Middle frontal gyrus (tissue), 1 donor: Measurements from ENCODE around the gene PLA2G2C.

ENCODE experiments used
- DNase-seq: peaks from one replicate; pipeline ENCODE4 v3.0.0-alpha.2; 2015; ENCODE audit warnings: low spot score; ENCODE audit errors: extremely low spot score

The PLA2G2C gene

DNA sequence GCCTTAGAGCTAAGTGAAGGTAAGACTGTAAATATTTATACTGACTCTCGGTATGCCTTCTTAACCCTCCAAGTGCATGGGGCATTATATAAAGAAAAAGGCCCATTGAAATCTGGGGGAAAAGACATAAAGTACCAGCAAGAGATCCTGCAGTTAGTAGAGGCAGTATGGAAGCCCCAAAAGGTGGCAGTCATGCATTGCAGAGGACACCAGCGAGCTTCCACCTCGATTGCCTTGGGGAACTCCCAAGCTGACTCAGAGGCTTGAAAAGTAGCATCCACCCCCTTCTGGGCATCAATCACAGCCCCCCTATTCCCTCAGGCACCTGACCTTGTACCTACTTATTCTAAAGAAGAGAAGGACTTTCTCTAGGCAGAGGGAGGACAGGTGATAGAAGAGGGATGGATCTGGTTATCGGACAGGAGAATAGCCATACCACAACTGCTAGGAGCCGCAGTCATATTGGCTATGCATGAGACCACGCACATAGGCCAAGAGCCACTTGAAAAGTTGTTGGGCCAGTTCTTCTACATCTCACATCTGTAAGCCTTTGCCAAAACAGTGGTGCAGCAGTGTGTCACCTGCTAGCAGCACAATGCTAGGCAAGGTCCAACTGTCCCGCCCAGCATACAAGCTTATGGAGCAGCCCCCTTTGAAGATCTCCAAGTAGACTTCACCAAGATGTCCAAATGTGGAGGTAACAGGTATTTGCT lies 27.8 kb downstream of the PLA2G2C start:
- DNase-seq: no peak

GRCh38 chr1:20154301-20154831 lies 32.0 kb downstream of the PLA2G2C start:
- no peak for DNase-seq

DNA sequence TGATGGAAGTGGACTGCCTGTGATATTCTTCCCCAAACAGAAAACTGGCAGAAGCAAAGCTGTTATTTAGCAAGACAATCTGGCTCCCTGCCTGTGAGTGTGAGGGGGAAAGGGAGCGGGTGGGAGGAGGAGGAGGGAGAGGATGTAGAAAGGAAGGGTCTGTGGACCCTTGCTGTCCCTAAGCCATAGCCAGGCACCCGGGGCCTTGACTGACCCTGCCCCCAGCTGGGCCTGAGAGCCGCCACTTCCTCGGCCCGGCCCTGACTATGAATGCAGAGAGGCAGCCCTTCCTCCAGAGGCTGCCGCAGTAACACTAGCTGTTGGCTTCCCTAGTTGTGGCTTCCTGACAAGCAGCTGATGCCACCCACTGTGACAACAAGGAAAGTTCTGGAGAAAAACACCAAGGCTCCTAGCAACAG lies 33.3 kb downstream of the PLA2G2C start:
- peak; percentile 58 for DNase-seq

GRCh38 chr1:20152599-20152930 lies 33.8 kb downstream of the PLA2G2C start:
- no peak for DNase-seq

- DNase-seq: peak; percentile 62
Measured at GRCh38 chr1:20151906-20152598, 34.3 kb downstream of the PLA2G2C start.

DNA sequence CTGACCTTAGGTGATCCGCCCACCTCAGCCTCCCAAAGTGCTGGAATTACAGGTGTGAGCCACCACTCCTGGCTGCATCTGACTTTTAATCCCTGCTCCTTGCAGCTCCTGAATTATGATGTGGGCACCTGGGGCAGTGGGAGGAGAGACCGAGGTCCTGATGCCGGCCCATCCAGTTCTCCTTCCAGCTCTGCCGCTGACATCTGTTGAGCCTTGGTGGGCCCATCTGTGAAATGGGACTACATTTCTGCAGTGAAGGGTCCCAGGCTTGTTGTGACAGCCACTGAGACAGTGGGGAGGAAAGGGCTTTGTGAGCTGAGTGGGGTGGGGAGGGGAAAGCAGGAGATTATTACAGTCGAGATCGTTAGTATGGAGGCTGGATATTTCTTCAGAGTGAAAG lies 35.3 kb downstream of the PLA2G2C start:
- DNase-seq: no peak

- no peak for DNase-seq
Measured at GRCh38 chr1:20150326-20150705, 36.0 kb downstream of the PLA2G2C start.

- no peak for DNase-seq
Measured at GRCh38 chr1:20149601-20150325, 36.6 kb downstream of the PLA2G2C start.

GRCh38 chr1:20148571-20149500 lies 37.5 kb downstream of the PLA2G2C start:
- no peak for DNase-seq

GRCh38 chr1:20147846-20148570 lies 38.3 kb downstream of the PLA2G2C start:
- DNase-seq: no peak

- DNase-seq: no peak
Measured at GRCh38 chr1:20143734-20144565, 42.4 kb downstream of the PLA2G2C start.

DNA sequence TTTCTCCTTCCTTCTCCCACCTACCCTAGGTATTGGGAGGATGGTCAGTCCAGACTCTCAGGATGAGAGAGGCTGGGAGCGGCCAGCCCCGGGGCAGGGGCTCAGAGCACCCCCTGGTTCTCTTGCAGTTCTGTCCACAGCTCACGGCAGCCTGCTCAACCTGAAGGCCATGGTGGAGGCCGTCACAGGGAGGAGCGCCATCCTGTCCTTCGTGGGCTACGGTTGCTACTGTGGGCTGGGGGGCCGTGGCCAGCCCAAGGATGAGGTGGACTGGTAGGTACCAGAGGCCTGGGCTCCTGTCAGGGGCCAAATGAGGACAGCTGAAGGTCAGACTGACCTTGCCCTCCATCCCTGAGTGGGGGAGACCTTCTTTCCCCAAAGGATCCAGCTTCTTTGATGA lies 43.0 kb downstream of the PLA2G2C start:
- DNase-seq: no peak

GRCh38 chr1:20142001-20142710 lies 44.2 kb downstream of the PLA2G2C start:
- DNase-seq: no peak

- no peak for DNase-seq
Measured at GRCh38 chr1:20141466-20141865, 44.9 kb downstream of the PLA2G2C start.

- DNase-seq: no peak
Measured at GRCh38 chr1:20141001-20141400, 45.3 kb downstream of the PLA2G2C start.

DNA sequence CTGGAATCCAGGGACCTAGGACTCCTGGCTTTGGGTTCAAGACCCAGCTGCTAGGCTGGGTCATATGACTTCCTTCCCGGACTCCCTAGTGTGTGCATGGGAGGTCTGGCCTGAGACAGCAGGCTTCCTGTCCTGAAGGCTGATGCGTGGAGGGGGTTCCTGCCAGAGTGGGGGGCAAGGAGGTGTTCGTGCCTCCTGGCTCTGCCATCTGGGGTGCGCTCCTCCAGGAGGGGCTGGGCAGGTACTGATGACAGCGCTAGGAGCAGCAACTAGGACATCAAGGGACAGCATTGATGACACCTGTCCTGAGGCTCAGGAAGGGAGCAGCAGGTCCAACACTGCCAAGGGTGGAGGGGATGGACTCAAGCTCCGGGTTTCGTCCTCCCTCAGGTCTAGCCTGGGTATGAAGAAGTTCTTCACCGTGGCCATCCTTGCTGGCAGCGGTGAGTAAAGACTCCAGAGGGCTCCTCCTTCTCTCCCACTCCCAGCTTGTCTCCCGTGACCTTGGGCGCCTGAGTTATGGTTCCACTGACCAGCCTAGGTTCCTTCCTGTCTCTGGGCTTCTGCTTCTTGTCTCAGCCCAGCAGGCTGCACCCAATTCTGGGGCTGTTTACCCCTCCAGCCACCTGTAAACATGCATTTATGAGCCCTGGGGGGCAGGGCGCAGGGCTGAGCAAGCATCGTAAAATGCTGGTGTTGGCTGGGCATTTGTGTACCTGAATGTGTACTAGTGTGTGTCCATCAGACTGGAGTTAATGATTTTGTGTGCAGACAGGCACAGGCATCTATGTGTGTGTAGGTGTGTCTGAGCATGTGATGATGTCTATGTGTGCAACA lies 46.3 kb downstream of the PLA2G2C start:
- no peak for DNase-seq

DNA sequence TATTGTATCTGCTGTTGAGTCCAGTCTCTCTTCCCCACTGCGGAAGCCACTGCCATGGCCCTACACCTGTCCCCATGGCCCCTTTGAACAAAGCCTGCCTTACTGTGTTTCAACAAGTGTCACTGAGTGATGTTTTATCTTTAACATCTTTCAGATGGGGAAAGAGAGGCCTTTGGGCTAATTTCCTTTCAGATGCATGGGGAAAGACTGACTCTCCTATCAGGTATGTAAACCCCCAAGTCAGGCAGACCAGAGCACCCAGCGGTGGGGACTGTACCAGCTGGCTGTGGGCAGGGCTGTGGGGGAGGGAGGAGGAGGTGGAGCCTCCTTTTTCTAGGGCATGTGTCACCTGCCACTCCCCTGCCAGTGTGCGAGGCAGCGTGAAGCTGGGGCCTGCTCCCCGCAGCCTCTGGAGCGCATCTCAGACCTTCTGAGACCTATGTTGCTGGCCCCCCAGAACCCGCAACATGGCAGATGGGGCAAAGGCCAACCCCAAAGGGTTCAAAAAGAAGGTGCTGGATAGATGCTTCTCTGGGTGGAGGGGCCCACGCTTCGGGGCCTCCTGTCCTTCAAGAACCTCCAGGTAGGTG lies 47.3 kb downstream of the PLA2G2C start, which contains the start of gene PLA2G2F:
TSS of gene PLA2G2F (plus strand) at position 363 of the 590 bp plus-strand sequence. CDS start at position 468, 105 bp downstream.
- no peak for DNase-seq
